GM19099 (cell line): Measurements from ENCODE around the gene DLEU7.
A peak's percentile ranks its signal among the peaks of the same experiment; 100 is the strongest.

ENCODE experiments used
- POLR2A ChIP-seq: IDR thresholded peaks from 3 replicates; pipeline ENCODE4 v1.6.1; 2011; ENCODE audit warnings: low read depth; ENCODE audit not compliant: insufficient read length; ENCODE audit errors: extremely low read depth

DLEU7 gene

DNA sequence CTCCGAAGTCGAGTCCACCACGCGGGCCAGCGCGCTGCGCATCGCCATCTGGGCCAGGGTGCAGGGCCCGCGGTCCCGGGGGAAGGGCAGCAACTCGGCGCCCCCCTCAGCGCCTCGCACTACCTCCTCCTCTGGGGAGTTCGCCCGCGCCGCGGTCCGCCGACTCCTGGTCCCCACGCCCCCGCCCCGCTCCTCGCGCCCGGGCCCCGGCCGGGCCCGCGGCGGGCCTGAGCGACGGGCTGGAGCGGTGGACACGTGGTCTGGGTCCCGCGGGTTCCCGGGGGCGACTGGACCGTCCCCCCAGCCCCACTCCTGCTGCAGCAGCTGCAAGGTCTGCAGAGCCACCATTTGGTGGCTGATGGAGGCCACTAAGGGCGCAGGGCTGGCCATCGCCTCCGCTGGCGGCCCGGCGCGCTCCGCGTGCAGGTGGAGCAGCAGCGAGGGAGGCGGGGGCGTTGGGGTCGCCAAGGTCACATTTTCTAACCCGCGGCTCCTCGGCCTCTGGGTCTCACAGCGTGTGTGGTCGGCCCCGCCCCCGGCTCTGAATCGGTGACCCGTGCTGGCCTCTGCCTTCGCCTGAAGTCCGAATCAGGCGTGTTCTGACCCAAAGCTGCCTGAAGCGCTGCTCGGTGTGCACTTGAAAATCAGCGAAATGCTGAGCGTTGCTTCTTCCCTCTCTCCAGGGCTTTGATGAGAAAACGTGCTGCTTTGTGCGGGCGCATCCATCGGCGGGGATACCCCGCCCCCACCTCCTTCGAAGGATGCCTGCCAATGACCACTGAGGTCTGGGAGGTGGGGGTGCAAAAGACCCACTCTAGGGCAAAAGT lies at the start of gene DLEU7:
Gene DLEU7 (minus strand): TSS at position 436 of the 827 bp plus-strand sequence. CDS start 46 bp downstream, at position 390.
- TF ChIP-seq POLR2A = no peak

DNA sequence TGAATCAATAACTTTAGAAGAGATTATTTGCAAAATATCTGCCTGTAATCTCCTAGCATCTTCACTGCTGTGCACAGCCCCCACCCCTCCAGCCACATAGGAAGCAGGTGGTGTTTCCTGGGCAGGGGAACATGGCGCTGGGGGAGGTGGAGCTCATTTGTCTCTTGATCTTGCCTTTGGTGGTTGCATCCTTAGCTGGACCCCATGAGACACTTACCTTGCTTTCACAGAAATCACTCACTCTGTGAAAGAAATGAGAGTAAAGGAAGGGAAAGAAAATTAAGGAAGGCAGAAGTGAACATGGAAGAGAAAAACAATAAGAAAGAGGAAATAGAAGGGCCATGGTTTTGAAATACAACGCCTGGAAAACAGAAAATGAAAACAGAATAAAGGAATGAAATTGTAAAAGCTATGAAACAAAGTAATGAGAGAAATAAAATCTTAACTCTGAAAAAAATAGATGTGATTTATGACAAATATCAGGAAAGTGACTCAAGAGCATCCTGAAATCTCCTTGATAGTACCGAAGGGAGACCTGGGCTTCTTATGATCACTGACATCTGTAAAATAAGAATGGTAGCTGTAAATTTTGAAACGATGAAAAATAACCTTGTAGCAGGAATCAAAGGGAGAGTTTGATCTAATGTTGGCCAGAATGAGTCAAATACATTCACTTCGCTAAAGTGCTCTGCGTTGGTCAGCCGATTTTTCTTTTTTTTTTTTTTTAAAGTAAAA lies 48.9 kb upstream of the DLEU7 start:
- peak; percentile 67 for TF ChIP-seq POLR2A

DNA sequence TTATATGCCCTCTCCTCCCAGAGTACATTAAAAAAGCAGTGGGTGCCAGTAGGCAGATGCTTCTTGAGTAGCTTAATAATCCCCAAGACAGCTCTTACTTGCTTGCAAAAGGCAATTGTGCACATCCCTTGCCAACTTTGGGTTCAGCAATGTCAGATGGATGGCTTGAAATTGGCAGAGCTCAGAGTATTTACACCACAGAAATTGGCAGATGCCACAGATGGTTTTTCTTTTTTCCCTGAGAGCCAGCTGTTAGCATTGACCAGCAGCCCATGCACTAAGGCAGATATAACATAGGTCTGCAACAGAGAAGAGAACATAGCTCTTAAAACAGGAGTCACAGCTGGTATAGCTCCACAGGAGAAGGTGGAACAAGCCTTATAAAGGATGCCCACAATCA lies 47.7 kb upstream of the DLEU7 start:
- no peak for TF ChIP-seq POLR2A

DNA sequence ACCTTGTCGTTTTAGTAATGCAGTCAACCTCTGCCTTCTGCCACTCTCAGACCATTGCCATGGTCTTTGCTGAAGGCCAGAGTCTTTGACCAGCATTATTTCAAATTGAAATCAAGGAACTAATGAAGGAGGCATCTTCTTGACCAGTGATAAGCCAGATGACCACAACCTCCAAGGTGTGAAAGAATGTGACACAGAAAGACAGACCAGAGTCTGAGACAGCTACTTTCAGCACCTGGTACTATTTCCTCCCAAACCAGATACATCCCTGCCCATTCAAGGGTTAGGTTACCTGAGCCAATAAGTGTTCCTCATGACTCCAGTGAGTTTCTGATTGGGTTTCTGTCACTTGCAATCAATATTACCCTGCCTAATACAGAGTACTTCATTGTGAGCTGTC lies 45.8 kb upstream of the DLEU7 start:
- TF ChIP-seq POLR2A = no peak

DNA sequence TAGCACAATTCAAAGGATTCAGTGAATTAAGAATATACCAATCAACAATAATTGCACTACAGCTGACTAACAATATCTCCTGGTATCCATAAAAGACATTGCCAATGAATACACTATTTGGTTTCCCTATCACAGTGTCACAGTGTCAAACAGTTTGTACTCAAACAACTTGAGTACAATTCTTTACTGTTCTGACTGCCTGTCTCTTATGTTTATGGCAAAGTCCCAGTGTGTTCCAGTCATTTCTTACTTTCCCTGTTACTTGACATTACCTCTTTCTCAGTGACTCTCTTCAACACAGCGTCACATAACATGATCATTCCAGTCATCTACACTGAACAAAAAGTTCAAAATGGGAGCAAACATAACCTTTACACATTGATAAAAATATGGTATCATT lies 44.9 kb upstream of the DLEU7 start:
- no peak for TF ChIP-seq POLR2A

DNA sequence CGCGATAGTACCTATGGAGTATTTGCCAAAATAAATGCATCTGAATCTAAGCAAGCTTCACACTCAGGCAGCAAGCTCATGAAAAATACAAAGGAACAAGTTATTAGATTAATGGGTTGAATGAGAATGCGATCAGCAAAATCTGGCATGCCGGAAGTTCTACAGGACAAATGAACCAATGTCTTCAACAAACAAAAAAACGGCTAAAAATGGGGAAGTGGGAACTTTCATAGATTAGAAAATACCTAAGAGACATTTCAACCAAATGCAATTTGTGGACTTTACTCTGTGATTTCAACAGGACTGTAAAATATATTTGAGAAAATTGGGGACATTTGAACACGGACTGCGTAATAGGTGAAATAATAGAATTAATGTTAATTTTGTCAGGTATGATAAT lies 43.7 kb upstream of the DLEU7 start:
- TF ChIP-seq POLR2A = no peak

DNA sequence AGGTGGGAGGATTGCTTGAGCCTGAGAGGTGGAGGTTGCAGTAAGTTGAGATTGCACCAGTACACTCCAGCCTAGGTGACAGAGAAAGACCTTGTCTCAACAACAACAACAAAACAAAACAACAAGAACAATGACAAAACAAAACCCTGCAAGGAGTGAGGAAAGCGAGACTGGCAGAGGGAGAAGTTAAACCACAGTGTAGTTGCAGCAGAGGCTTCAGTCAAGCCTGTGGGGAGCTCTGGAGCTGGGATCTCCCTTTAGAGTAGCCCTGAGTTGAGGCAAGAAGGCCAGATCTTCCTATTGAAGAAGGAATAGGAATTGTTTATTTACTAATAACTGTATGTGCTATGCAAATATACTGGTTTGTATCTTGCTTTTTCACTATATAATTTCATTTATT lies 40.8 kb upstream of the DLEU7 start:
- no peak for TF ChIP-seq POLR2A

DNA sequence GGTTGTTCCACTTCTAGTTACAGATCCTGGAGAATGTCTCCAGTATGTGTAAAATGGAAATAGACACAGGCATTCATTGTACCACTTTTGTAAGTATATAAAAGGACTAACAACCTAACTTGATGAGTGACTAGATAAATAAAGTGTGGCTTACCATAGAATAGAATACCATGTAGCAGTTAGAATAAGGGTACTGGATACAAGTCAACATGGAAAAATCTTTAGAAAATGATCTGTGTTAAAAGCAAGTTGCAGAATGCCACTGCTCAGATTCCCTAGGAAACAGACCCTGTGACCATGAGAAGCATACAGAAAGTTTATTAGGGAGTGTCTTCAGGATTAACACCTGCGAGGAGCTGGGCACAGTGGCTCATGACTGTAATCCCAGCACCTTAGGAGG lies 40.2 kb upstream of the DLEU7 start:
- TF ChIP-seq POLR2A = no peak

DNA sequence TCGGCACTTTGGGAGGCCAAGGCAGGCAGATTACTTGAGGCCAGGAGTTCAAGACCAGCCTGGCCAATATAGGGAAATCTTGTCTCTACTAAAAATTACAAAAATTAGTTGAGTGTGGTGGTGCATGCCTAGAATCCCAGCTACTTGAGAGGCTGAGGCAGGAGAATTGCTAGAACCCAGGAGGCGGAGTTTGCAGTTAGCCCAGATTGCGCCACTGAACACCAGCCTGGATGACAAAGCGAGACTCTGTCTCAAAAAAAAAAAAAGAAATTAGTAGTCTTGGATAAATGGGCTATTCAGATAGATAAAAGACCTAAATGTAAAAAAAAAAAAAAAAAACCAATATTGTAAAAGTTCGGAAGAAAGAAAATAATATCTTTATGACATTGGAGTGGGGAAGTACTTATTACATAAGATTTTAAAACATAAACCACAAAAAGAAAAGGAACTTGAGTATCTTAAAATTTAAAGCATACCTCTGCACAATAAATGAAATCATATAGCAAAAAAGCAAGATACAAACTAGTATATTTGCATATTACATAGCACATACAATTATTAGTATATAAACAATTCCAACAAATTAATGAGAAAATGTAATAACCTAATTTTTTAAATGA lies 39.4 kb upstream of the DLEU7 start:
- no peak for TF ChIP-seq POLR2A

DNA sequence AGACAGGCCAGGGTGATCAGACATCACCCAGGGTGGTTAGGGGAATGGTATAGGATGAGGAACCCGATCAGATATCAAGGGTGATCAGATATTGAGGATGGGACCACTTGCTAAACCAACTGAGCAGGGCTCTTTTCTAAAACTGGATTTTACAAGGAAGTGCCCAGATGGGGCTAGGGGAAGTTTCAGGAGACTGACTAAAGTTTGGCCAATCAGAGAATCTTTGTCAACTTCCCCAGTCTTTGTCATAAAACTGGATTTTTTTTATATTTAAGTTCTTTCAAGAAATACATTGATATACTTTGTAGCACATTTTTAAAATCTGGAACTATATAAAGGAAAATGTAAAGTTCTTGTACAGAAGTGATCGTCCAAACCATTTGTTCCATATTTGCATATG lies 30.5 kb upstream of the DLEU7 start:
- no peak for TF ChIP-seq POLR2A

DNA sequence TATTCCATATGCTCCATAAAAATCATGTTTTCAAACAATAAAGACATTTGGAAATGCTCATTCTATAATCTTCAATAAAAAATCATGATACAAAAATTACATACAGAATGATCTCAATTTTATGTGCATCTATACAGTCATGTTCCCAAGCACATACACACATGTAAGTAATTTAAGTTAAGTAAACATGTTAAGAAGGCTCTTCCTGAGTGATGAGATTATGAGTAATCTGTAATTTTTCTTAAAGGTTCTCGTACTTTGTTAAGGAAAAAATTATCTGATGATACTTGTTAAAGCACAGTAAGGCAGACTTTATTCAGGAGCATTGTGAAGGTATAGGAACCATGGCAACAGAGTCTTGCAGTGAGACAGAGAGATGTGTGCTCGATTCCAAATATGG lies 30.0 kb upstream of the DLEU7 start:
- no peak for TF ChIP-seq POLR2A

DNA sequence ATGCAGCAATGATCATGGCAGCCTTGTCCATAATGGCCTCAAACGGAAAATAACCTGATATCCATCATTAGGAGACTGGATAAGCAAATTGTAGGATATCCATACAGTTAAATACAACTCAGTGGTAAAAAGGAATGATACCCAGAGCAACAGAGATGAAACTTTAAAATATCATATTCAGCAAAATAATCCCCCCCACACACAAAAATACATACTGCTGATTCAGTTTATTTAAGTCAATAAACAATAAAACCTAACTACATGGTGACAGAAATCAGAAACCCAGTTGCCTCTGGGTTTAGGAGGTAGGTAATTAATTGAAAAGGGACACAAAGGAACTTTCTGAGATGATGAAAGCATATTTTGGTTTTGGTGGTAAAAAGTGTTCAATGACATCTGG lies 27.9 kb upstream of the DLEU7 start:
- no peak for TF ChIP-seq POLR2A

DNA sequence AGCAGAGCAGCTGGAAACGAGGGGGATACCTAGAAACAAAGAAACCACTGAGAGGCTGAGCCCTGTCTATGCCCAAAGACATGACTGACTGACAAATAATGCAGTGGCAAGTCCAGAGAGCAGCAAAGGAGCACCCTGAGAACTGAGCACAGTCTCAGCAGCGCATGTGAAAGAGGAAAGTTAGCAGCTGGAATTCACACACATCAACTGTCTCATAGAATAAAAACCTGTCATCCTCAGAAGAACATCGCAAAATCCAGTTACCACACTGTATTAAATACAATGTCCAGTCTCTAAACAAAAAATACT lies 24.1 kb upstream of the DLEU7 start:
- no peak for TF ChIP-seq POLR2A

DNA sequence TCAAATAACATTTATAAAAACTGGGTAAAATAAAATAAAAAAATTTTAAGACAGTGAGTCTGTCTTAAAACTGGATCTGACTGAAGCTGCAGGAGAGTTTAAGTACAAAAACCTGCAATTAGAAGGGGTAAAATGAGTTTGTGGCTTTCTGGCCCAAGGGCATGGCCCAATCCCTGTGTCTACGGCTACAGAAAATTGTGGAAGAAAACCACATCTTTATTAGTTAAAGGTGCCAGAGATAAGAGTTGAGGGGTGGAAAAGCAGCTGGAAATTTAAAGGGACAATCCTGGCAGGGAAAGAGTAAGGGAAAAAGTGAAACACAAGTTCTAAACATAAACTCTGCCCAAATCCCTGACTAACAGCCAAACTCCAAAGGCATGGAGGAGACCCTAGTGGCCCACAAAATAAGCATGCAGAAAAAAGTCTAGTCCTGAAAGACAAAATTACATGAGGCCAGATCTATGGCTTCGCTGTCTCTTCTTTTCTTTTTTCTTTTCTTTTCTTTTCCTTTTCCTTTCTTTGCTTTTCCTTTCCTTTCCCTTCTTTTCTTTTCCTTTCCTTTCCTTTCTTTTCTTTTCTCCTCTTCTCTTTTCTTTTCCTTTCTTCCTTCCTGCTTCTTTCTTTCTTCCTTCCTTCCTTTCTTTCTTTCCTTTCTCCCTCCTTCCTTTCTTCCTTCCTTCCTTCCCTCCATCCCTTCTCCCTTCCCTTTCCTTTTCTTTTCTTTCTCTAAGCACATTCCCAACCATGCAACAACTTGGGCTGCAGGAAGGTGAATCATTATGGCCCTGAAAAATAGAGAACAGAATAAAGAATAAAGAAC lies 23.5 kb upstream of the DLEU7 start:
- TF ChIP-seq POLR2A = no peak

DNA sequence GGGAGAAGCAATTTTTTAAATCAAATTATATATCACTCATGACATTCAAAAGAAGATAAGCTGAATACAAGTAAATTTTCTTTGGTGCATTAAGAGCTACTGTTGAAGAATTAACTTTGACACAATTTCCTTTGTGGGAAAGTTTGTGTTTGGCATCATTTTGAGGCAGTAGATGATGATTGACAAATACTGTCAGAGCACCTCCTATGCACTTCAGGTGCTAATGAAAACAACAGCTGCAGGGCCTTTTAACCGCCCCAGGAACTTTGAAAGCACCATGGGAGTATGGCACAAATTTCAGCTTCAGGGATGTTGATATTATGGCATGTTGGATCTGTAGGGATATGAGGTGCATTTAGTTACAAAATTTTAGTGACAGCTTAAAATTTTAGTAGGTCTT lies 21.0 kb upstream of the DLEU7 start:
- TF ChIP-seq POLR2A = no peak
